Breast epithelium (tissue), 3 donors: ENCODE results near the gene EFNA5.

ENCODE experiments used
- CTCF ChIP-seq, 3 donors: fragments of 450-650 bp; IDR thresholded peaks; one replicate each; pipeline ENCODE4 v1.5.1; 2016 to 2017; ENCODE audit warnings: antibody characterized with exemption in 3 of 3, mild to moderate bottlenecking in 3 of 3, moderate library complexity in 3 of 3
- POLR2AphosphoS5 ChIP-seq, 3 donors: sonication (generic); formaldehyde crosslinking; IDR thresholded peaks; one replicate each; pipeline ENCODE4 v1.6.1; 2017; ENCODE audit warnings: antibody characterized with exemption in 3 of 3

GRCh38 chr5:107331882-107332281 is 338.9 kb downstream of the EFNA5 start:
- TF ChIP-seq CTCF (IDR thresholded peaks at IDR 0.05): no peak
- TF ChIP-seq POLR2AphosphoS5 (IDR thresholded peaks at IDR 0.05): peak in 1 of 3 donors; percentile 24
